ENCODE measurements around the gene AOC2.

DNA sequence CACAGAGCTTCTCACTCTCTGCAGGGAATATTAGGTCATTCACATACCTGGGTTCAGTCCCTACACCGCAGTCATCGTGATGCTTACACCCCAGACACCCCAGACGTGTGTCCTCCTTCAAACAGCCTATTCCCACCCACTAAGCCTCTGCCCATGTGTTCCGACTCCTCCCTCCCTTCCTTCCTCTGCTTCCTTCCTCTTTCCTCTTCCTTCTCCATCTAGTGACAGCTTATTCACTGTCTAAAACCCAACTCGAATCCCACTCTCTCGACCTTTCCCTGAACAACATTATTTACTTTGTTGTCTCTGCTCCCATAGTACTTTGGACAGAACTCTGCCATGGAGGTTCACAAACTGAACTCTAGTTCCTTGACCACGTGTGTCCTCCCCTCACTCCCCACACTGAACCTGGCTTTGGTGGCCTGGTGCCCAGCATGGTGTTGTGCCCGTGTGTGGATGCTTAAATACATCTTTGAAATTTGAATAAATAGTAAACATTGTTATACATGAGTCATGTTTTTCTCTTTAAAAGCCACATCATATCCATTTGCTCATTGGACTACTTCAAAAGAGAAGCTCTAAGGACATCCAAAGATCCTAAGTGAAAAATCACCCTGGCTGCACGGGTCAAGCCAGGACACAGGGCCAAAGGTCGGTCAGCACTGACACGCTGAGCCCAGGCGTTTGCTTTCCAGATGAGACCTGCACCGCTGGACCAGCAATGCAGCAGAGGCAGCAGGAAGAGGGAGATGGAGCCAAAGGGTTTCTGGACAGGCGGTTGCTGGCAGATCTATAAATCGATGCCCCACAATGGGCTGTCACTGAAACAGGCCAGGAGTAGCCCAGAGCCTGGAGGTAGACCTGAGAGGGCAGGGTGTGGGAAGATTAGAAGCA, 42.1 kb downstream of the AOC2 start:
- no peak for TF ChIP-seq CTCF (IDR thresholded peaks at IDR 0.05; ENCODE audit: insufficient read depth, low read depth, low read length)
- no peak for TF ChIP-seq EZH2 (IDR thresholded peaks at IDR 0.05; ENCODE audit: insufficient read depth, low read length)
